Subcutaneous adipose tissue (tissue), 4 donors: ENCODE data around the gene DNASE2. TPM values are rescaled to one million over a fixed set of nuclear protein-coding genes. Genes with fewer than 3 reads are reported as not detected.

Experiments
- CTCF ChIP-seq: fragments of 450-650 bp; IDR thresholded peaks from one replicate; pipeline ENCODE4 v1.5.1; 2016; ENCODE audit warnings: low read depth, mild to moderate bottlenecking, control low read depth, antibody characterized with exemption, moderate library complexity
- total RNA-seq, 4 donors: library from RNA; depleted of rRNA; stranded (reverse); fragments of >200 nt; gene quantifications; one replicate each; pipeline ENCODE4 v1.1.0, GENCODE V29; 2016

Gene DNASE2
- total RNA-seq, 4 donors from 2014 or later = 24.9 to 74.8 (median 48.2) TPM

GRCh38 chr19:12913851-12914690 lies 32.8 kb upstream of the DNASE2 start:
- TF ChIP-seq CTCF = no peak

- no peak for TF ChIP-seq CTCF
These were observed 31.8 kb upstream of the DNASE2 start for GRCh38 chr19:12913011-12913561.

- TF ChIP-seq CTCF = no peak
These were observed 31.3 kb upstream of the DNASE2 start for GRCh38 chr19:12912571-12912970.

- no peak for TF ChIP-seq CTCF
These were observed 25.9 kb upstream of the DNASE2 start for GRCh38 chr19:12907166-12907565.

GRCh38 chr19:12899891-12900518 lies 18.8 kb upstream of the DNASE2 start:
- TF ChIP-seq CTCF = no peak

- no peak for TF ChIP-seq CTCF
These were observed 15.2 kb upstream of the DNASE2 start for GRCh38 chr19:12896460-12896859.

- TF ChIP-seq CTCF = no peak
These were observed 12.3 kb upstream of the DNASE2 start for GRCh38 chr19:12893582-12893981.
